Amniotic epithelial cell (primary cell): ENCODE measurements around the gene ZDHHC11B.
"Not testable (repeated sequence)": the region's sequence is repeated elsewhere in the genome, so short reads cannot be mapped to it uniquely, and the experiment has no call there.

Experiments
- DNase-seq: peaks from one replicate; pipeline ENCODE4 v3.0.0-alpha.2; 2010; ENCODE audit warnings: low read depth

Gene ZDHHC11B

DNA sequence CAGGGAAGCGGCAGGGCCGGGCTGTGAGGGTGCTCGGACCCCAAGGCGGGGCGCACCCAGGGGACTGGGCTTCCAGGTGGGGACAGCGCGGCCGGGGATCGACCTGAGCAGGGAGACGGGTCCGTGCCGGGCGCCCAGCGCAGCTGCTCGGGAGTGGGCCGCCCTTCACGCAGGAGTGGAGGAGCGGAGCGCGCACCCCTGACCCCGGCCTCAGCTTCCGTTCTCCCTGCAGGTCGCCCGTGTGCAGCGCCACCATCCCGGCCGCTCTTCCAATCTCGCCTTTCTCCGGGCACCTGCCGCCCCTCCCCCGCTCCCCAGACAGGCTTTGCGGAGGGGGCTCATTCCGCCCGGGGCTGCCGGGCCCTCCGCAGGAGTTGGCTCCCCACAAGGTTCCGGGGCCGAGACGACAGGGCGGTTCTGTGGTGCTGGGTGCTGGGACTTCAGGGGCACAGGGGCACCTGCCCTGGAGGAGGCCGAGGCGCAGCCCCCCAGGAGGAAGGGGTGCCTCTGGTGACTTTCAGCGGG, 714 bp upstream of the ZDHHC11B start:
- DNase-seq = not testable (repeated sequence)

DNA sequence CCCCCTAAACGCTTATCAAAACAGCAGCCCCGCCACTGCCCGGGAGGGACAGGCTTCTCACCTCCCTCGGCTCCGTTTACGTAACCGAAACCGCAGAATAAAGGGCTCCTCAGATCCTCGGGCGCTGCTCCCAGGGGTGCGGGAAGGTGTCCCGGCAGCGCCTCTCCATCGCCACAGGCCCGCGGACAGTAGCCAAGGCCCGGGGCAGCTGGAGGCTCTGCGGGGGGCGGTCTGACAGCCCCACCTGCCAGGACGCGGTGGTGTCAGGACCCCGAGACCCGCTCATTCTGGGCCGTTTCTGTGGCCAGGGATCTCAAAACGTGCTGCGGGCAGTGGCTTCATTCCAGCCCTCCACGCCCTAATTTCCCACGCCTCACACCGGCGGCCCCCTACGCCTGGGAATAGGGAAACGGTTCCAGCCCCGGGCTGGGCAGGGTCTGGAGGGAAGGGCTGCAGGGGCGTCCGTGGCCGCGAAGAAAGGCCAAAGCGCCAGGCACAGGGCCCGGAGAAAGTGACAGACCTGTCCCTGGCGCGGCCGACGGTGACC, 575 bp downstream of the ZDHHC11B start:
- not testable (repeated sequence) for DNase-seq

- not testable (repeated sequence) for DNase-seq
These were observed 1.3 kb downstream of the ZDHHC11B start for GRCh38 chr5:783049-783802.

DNA sequence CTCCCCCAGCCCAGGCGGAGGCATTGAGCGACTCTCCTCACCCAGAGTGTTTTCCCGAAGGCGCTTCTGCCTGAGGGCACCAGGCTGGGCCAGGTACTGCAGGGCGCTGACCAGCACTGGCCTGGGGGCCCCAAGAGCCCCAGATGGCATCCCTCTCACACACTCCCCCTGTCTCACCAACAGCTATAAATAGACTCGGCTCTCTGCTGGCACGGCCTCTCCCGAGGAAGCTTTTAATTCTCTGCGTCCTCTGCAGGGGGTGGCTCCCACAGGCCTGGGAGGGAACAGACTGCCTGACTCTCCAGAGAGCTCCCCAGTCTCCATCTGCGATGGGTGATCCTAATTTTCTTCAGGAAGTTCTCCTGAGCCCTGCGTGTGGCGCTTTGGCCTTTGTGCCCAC, 2.2 kb downstream of the ZDHHC11B start:
- not testable (repeated sequence) for DNase-seq

- not testable (repeated sequence) for DNase-seq
These were observed 4.0 kb downstream of the ZDHHC11B start for GRCh38 chr5:780571-780970.

DNA sequence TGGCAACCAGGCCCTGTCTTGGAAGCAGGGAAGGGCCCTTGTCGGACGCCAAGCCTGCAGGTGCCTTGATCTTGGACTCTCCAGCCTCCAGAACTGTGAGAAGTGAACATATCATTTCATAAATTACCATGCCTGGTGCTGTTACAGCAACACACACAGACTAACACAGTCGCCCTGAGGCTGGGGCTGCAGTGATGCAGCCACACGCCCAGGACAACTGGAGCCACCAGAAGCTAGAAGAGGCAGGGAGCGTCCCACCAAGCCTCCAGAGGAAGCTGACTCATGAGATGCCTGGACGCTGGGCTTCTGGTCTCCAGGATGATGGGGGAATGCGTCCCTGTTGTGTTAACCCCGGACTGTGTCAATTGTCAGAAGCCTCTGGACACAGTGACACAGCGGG, 5.6 kb downstream of the ZDHHC11B start:
- not testable (repeated sequence) for DNase-seq

GRCh38 chr5:778421-778820, 6.1 kb downstream of the ZDHHC11B start:
- not testable (repeated sequence) for DNase-seq

GRCh38 chr5:777756-778161, 6.8 kb downstream of the ZDHHC11B start:
- no peak for DNase-seq

- DNase-seq = no peak
These were observed 7.4 kb downstream of the ZDHHC11B start for GRCh38 chr5:776862-777711.

DNA sequence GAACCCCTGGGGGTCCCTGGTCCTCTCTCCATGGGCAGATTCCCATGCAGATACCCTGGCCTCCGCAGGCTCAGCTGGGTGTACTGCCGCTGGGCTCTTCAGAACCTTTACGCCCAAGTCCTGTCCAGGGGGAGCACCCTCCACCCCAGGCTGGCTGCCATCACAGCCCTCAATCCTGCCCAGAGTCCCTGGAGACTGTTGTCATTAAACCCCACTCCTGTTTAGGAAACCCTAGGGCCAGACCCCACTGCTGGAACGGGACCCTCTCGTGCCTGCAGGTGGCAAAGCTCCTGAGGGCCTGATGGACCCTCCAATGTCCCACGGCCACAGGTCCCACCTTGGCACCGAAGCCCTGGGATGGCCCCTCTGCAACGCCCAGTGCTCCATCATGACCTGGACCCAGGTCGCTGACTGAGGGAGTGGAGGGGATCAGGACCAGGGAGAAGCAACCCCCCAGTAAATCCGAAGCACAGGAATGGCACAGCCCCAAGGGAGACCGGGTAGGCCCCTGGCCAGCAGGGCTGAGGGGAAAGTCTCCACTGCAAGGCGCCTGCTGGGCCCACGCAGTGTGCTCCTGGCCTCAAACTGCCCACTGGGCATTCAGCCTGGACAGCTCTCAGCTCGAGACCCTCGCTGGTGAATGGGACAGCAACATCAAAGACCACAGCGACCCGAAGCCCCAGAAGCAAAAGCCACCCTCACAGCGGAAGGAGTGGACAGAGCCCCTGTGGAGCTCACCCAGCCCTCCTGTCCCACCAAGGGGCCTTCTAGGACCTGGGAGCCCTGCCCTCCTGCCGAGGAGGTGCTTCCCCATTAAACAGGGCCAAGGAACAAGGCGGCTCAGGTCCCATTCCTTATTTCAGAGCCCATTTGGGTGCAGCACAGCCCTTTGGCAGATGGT, 8.3 kb downstream of the ZDHHC11B start:
- no peak for DNase-seq

- not testable (repeated sequence) for DNase-seq
These were observed 9.0 kb downstream of the ZDHHC11B start for GRCh38 chr5:775595-775960.

DNA sequence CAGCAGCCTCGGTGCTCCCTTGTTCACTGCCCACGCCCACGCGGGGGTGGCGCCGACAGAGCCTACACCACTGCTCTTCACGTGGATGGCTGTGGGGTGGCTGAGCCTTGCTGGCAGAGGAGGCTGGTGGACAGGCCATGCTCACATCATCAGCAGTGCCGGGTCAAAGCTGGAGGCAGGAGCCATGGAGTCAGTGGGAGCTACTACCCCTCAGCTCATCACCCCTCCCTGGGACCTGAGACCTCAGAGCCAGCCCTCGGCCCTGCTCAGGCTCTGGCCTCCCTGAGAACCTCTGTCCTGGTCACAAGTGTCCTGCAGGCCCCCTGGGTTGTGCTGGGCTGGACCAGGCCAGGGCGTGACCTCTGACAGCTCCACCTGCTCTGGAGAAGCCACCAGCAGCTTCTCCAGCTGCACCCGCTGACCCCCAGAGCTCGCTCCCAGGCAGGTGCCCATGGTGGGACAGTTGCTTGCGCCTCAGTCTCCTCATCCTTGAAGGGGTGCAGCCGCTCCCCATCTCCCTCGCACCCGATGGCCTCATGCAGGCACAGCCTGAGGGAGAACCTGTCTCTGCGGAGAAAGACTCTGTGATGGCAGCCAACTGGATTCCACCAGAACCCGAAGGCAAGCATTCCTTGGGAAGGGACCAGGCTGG, 9.5 kb downstream of the ZDHHC11B start:
- DNase-seq = not testable (repeated sequence)

GRCh38 chr5:774304-774703, 10.2 kb downstream of the ZDHHC11B start:
- DNase-seq = not testable (repeated sequence)

- no peak for DNase-seq
These were observed 10.8 kb downstream of the ZDHHC11B start for GRCh38 chr5:773517-774264.

GRCh38 chr5:772931-773330, 11.6 kb downstream of the ZDHHC11B start:
- not testable (repeated sequence) for DNase-seq

DNA sequence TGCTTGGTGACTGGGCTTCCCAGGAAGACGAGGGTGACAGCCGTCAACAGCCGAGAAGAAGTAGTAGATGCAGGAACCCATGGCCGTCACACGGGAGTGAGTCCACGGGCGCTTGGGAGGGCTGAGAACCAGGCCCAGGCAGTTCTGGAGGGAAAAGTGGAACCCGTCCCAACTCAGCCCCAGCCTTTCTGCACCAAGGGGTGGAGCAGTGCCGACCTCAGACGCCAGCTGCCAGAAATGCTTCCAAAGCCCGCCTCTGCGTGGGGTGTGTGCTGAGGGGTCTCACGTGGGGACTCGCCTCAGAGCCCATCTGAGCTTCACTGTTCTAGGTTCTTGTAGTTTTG, 12.0 kb downstream of the ZDHHC11B start:
- DNase-seq = not testable (repeated sequence)

DNA sequence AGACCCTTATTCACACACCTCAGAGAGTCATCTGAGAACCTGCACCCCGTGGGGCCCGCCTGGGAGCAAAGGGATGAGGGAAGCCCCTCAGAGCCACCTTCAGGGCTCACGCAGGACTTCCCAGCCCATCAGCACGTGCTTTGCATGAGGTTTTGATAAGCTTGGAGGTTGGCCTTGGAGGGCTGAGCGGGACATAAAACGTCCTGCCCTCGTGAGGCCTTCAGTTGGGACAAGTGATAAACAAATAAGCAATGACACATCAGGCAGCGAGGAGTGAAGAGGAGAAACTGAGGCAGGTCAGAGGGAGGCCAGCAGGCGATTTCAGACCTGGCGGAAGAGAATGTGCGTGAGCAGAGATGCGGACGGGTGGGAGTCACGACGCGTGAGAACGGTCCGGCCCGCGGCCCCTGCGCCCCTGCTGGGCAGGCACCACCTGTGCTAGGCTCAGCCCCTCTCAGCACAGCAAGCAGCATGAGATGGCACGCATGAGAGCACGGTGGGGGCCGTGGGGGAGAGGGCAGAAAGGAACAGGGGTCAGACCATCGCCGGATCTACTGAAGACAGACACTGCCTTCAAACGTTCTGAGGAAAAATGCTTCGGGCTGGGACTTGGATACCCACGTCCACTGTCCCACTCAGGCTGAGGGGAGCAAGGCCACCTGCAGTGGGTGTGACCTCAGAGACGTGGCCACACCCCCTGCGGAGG, 12.5 kb downstream of the ZDHHC11B start:
- not testable (repeated sequence) for DNase-seq

DNA sequence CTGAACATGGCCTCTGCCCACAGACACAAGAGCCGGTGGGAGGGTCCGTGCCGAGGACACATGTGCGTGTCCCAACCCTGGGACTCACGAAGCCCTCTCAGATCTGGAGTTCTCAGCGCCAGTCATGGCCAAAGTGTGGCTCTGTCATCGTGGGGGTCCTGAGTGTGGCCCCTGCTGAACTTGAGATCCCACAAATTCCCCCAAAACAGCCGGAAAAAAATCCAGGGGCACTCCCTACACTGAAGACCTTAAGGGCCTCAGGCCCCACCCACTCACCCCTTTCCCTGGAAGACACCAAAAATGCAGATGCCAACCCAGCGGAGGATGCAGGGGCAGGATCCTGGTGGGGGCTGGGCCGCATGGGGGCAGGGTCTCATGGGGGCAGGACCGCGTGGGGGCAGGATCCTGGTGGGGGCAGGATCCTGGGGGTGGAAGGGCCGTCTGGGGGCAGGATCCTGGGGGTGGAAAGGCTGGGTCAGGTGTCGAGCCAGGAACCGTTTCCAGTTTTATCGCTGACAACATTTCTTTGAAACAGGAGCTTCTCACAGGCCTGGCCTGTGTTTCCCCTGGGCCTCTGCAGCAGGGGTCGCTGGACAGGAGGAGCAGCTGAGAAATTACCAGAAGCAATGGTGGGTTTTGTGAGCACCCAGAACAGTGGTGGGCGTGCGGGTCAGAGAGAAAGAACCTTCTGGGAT, 13.3 kb downstream of the ZDHHC11B start:
- not testable (repeated sequence) for DNase-seq

- DNase-seq = not testable (repeated sequence)
These were observed 13.9 kb downstream of the ZDHHC11B start for GRCh38 chr5:770585-770984.
